ACC112 (cell line): ENCODE data around the gene LRRK1.

Experiments used
- H2AFZ ChIP-seq: fragments of 200-600 bp; sonication (generic); one replicate; pipeline ENCODE4 v1.6.0; 2017; ENCODE audit warnings: antibody characterized with exemption, low read length; ENCODE audit not compliant: unreplicated experiment
- H3K27ac ChIP-seq: fragments of 200-600 bp; sonication (generic); 2 replicates; pipeline ENCODE4 v1.5.1; 2014; ENCODE audit warnings: low read depth, mild to moderate bottlenecking, antibody characterized with exemption, low read length, moderate library complexity
- H3K27me3 ChIP-seq: fragments of 200-600 bp; sonication (generic); 2 replicates; pipeline ENCODE4 v1.6.1; 2014; ENCODE audit warnings: mild to moderate bottlenecking, antibody characterized with exemption, low read length, moderate library complexity, mixed read lengths; ENCODE audit not compliant: insufficient read depth
- H3K36me3 ChIP-seq: fragments of 200-600 bp; sonication (generic); 2 replicates; pipeline ENCODE4 v1.6.1; 2016; ENCODE audit warnings: mild to moderate bottlenecking, antibody characterized with exemption, low read length, moderate library complexity, mixed read lengths; ENCODE audit not compliant: insufficient read depth
- H3K4me1 ChIP-seq: fragments of 200-600 bp; sonication (generic); one replicate; pipeline ENCODE4 v1.6.1; 2016; ENCODE audit warnings: low read length, mixed read lengths; ENCODE audit not compliant: insufficient read depth, unreplicated experiment, control insufficient read depth
- H3K4me3 ChIP-seq: fragments of 200-600 bp; sonication (generic); 2 replicates; pipeline ENCODE4 v1.5.1; 2014; ENCODE audit warnings: mild to moderate bottlenecking, low read depth, low read length
- H3K79me2 ChIP-seq: fragments of 200-600 bp; sonication (generic); one replicate; pipeline ENCODE4 v1.6.0; 2016; ENCODE audit warnings: low read length; ENCODE audit not compliant: control insufficient read depth, unreplicated experiment, insufficient read depth

The LRRK1 gene

GRCh38 chr15:100981086-100981485 lies 61.9 kb downstream of the LRRK1 start:
- no peaks in the 10 kb centered on the region for H3K79me2 ChIP-seq
- H3K4me3 ChIP-seq = no peak overlapping the region
- H3K27ac ChIP-seq = no peak overlapping the region

GRCh38 chr15:100983221-100983620 lies 64.1 kb downstream of the LRRK1 start:
- peaks cover 1% of the 10 kb centered on the region for H3K36me3 ChIP-seq
- H2AFZ ChIP-seq = no peak overlapping the region
- no peak overlapping the region for H3K27ac ChIP-seq
- no peaks in the 10 kb centered on the region for H3K27me3 ChIP-seq
- H3K4me3 ChIP-seq = no peak overlapping the region
- H3K79me2 ChIP-seq = no peaks in the 10 kb centered on the region
- peaks cover 5% of the 10 kb centered on the region for H3K4me1 ChIP-seq

More at GRCh38 chr15:100981086-100981485, 61.9 kb downstream of the LRRK1 start:
- Histone ChIP-seq H3K36me3 (peaks cover 1% of the 10 kb centered on the region; the same call in 1 of the 2 replicates), H3K27me3 (no peaks in the 10 kb centered on the region), H2AFZ (no peak overlapping the region), H3K4me1 (no peaks in the 10 kb centered on the region)

DNA sequence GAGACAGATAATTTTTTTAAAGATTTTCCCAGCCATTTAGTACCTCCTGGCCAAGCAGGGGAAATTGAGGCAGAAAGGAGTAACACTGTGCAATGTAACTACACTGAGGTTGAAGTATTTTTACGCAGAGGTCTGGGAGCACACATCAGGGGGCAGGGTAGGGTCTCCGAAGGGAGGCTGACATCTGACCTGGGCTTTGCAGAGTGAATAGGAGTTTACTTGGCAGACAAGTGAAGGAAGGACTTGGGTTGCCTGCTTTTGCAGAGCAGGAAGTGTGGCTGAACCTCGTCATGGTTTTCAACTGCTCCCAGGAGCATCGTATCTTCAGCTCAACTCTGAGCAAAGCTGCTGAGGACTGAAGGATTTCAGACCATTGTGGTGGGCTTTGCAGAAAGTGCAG lies 66.2 kb downstream of the LRRK1 start:
- Histone ChIP-seq H3K4me1 (peaks cover 5% of the 10 kb centered on the region), H3K27ac (no peak overlapping the region), H3K4me3 (no peak overlapping the region), H3K79me2 (no peaks in the 10 kb centered on the region), H3K36me3 (peaks cover 13% of the 10 kb centered on the region), H3K27me3 (no peaks in the 10 kb centered on the region), H2AFZ (no peak overlapping the region)

GRCh38 chr15:100986158-100986896 lies 67.2 kb downstream of the LRRK1 start:
- Histone ChIP-seq H3K27ac (peak overlapping the region; percentile 16; the same call in 1 of the 2 replicates), H3K27me3 (no peaks in the 10 kb centered on the region), H3K79me2 (no peaks in the 10 kb centered on the region), H3K36me3 (peaks cover 13% of the 10 kb centered on the region), H2AFZ (no peak overlapping the region), H3K4me3 (no peak overlapping the region), H3K4me1 (peaks cover 5% of the 10 kb centered on the region)

DNA sequence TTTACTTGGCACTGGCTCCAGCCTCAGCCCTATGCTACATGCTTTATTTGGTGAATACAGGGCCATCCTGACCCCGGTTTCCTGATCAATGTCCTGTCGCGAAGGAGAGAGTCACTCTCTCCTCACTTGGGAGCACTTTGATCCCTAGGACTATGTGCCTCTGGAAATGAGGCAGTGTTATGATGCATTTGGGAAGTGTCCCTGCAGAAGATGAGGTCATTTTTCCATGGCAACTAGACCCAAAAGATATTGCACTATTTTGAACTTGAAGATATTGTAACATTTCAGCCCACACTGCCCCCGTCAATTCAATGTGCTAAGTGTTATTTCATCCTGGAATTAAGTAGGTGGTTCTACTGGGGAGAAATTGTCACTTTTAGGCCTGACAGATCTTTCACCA lies 68.0 kb downstream of the LRRK1 start:
- Histone ChIP-seq H3K4me1 (peaks cover 5% of the 10 kb centered on the region), H3K36me3 (peaks cover 13% of the 10 kb centered on the region), H2AFZ (no peak overlapping the region), H3K27ac (peak overlapping the region; percentile 16; the same call in 1 of the 2 replicates), H3K79me2 (no peaks in the 10 kb centered on the region), H3K4me3 (no peak overlapping the region), H3K27me3 (no peaks in the 10 kb centered on the region)

GRCh38 chr15:100988297-100988696 lies 69.1 kb downstream of the LRRK1 start:
- peaks cover 13% of the 10 kb centered on the region for H3K36me3 ChIP-seq
- no peak overlapping the region for H3K4me3 ChIP-seq
- H2AFZ ChIP-seq = no peak overlapping the region
- H3K4me1 ChIP-seq = peaks cover 5% of the 10 kb centered on the region
- no peaks in the 10 kb centered on the region for H3K79me2 ChIP-seq
- H3K27ac ChIP-seq = no peak overlapping the region
- H3K27me3 ChIP-seq = no peaks in the 10 kb centered on the region

GRCh38 chr15:100988857-100989256 lies 69.7 kb downstream of the LRRK1 start:
- Histone ChIP-seq H2AFZ (no peak overlapping the region), H3K27me3 (no peaks in the 10 kb centered on the region), H3K79me2 (no peaks in the 10 kb centered on the region), H3K4me3 (no peak overlapping the region), H3K36me3 (peaks cover 13% of the 10 kb centered on the region), H3K4me1 (peaks cover 5% of the 10 kb centered on the region), H3K27ac (no peak overlapping the region)

DNA sequence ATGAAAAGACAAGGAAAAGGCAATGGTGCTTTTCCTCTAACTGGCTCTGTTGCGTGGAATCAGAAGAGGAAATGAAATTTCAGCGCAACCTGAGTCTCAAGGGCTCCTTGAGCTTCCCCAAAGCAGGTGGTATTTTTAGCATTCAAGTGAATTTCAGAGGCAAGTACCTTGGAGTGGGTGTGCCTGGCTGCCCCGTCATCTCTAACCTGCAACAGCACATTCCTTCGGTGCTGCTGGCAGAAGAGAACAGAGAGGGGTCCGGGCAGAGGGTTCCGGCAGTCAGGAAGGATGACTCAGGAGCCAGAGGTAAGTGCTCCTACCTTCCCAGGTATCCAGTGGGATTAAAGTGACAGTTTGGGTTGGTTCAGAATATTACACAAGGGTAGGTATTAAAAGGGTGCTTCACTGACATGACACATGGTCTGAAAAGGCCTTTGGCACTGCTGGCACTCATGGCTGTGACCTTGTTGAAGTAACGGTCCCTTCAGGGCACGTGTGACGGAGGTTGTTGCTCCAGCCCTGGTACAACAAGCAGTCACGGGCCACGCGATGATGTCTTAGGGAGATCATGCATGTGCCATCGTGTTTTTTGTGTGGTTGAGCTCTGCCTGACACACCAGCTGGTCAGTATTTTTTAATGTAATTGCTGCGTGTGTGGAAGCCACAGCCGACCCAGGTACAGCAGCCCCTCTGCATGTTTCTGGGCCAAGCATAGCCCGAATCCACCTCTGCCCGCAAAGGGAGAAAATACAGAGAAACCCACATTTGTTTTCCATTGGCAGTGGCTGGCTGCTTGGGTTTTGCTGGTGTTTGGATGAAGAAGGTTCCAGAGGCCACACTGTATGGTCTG lies 75.7 kb downstream of the LRRK1 start:
- no peak overlapping the region for H3K27ac ChIP-seq
- no peaks in the 10 kb centered on the region; the same call in 1 of the 2 replicates for H3K36me3 ChIP-seq
- no peak overlapping the region for H3K4me3 ChIP-seq
- H3K79me2 ChIP-seq = no peaks in the 10 kb centered on the region
- peaks cover 14% of the 10 kb centered on the region for H3K4me1 ChIP-seq
- H2AFZ ChIP-seq = no peak overlapping the region
- H3K27me3 ChIP-seq = no peaks in the 10 kb centered on the region

- H3K4me1 ChIP-seq = peaks cover 19% of the 10 kb centered on the region
- H3K4me3 ChIP-seq = no peak overlapping the region
- H3K36me3 ChIP-seq = no peaks in the 10 kb centered on the region; the same call in 1 of the 2 replicates
- H2AFZ ChIP-seq = no peak overlapping the region
- H3K79me2 ChIP-seq = no peaks in the 10 kb centered on the region
- no peaks in the 10 kb centered on the region for H3K27me3 ChIP-seq
- H3K27ac ChIP-seq = no peak overlapping the region
Measured at GRCh38 chr15:100995471-100996430, 76.6 kb downstream of the LRRK1 start.

GRCh38 chr15:100997442-100997841 lies 78.3 kb downstream of the LRRK1 start:
- H3K36me3 ChIP-seq = peaks cover 7% of the 10 kb centered on the region
- H3K79me2 ChIP-seq = no peaks in the 10 kb centered on the region
- H3K27ac ChIP-seq = no peak overlapping the region
- peaks cover 19% of the 10 kb centered on the region for H3K4me1 ChIP-seq
- no peak overlapping the region for H2AFZ ChIP-seq
- H3K4me3 ChIP-seq = no peak overlapping the region
- no peaks in the 10 kb centered on the region for H3K27me3 ChIP-seq
